GM12878 (cell line): ENCODE data around the gene ADRA2C. TPM values are rescaled to one million over a fixed set of nuclear protein-coding genes. Genes with fewer than 3 reads are reported as not detected.

Experiments
- ATAC-seq: fragments of 200-7000 bp; cut with Tn5 transposase; 3 replicates; pipeline ENCODE4 v1.9.1; 2020; ENCODE audit warnings: mild to moderate bottlenecking, moderate library complexity
- BruUV-seq: library from RNA; stranded (reverse); fragments of 400-500 nt; replicated peaks from 2 replicates; lab custom pipeline; 2021; lab: Mats Ljungman, UMichigan
- CTCF ChIA-PET: fragments of 300-600 bp; sonication (Branson Sonifier 250); formaldehyde crosslinking; extraction: SDS; loops from one replicate; lab custom pipeline; 2021; ENCODE audit warnings: inconsistent platforms; lab: Yijun Ruan, JAX
- POLR2A ChIA-PET: fragments of 350-600 bp; formaldehyde crosslinking; extraction: SDS; loops from one replicate; lab custom pipeline; 2021; ENCODE audit warnings: inconsistent platforms; lab: Charles Lee
- RAD21 ChIA-PET: fragments of 300-600 bp; sonication (Branson Sonifier 250); formaldehyde crosslinking; loops from one replicate; lab custom pipeline; 2023; ENCODE audit warnings: antibody characterized with exemption; ENCODE audit not compliant: unreplicated experiment; lab: Charles Lee
- SMC1A ChIA-PET: fragments of 300-600 bp; sonication (Branson Sonifier 250); formaldehyde crosslinking; loops from one replicate; lab custom pipeline; 2023; ENCODE audit not compliant: unreplicated experiment, uncharacterized antibody; lab: Charles Lee
- DNase-seq: peaks from one replicate; pipeline ENCODE4 v3.0.0-alpha.2; 2011; ENCODE audit warnings: low read depth, low spot score
- FAIRE-seq: peaks from 3 replicates; lab custom pipeline; 2011; peaks lifted over from hg19 to GRCh38; lab: Jason Lieb, UNC
- H2AFZ ChIP-seq: 2 replicates; pipeline ENCODE4 v1.6.0; 2011; ENCODE audit warnings: low read depth, low read length, control low read depth; ENCODE audit not compliant: control insufficient read depth
- H3K27ac ChIP-seq: 2 replicates; pipeline ENCODE4 v1.5.1; 2011; ENCODE audit warnings: control low read depth; ENCODE audit not compliant: control insufficient read depth, insufficient read depth
- H3K27me3 ChIP-seq, 2 experiments: replicated peaks in 1 of 2; 2 replicates each; pipeline versions ENCODE4 v1.6.0 to v1.6.1; 2011; ENCODE audit warnings: low read length in 1 of 2; ENCODE audit not compliant: control insufficient read depth in 2 of 2, insufficient read depth in 2 of 2
- H3K36me3 ChIP-seq, 2 experiments: 2 replicates each; pipeline ENCODE4 v1.5.1; 2011; ENCODE audit warnings: low read length in 1 of 2; ENCODE audit not compliant: control insufficient read depth in 2 of 2, insufficient read depth in 2 of 2
- H3K4me1 ChIP-seq: 2 replicates; pipeline ENCODE4 v1.6.1; 2011; ENCODE audit warnings: mild to moderate bottlenecking, low read length, moderate library complexity, mixed read lengths; ENCODE audit not compliant: control insufficient read depth, insufficient read depth
- H3K4me2 ChIP-seq: 2 replicates; pipeline ENCODE4 v1.6.0; 2011; ENCODE audit warnings: control low read depth; ENCODE audit not compliant: control insufficient read depth, insufficient read depth
- H3K4me3 ChIP-seq: fragments of 200-600 bp; sonication (generic); 2 replicates; pipeline ENCODE4 v1.5.1; 2016
- H3K79me2 ChIP-seq: 2 replicates; pipeline ENCODE4 v1.6.0; 2011; ENCODE audit warnings: low read length; ENCODE audit not compliant: control insufficient read depth, insufficient read depth
- H3K9ac ChIP-seq: 2 replicates; pipeline ENCODE4 v1.8.0; 2011; ENCODE audit warnings: low read length, control low read depth, mixed read lengths; ENCODE audit not compliant: control insufficient read depth, insufficient read depth
- H3K9me3 ChIP-seq: replicated peaks from 3 replicates; pipeline ENCODE4 v1.5.1; 2011; ENCODE audit warnings: mild to moderate bottlenecking, low read length; ENCODE audit not compliant: control insufficient read depth, insufficient read depth
- H4K20me1 ChIP-seq: 2 replicates; pipeline ENCODE4 v1.6.0; 2011; ENCODE audit not compliant: control insufficient read depth, insufficient read depth
- CTCF ChIP-seq, 3 experiments: IDR thresholded peaks in 2 of 3; conservative IDR thresholded peaks in 1 of 3; 2 replicates each; pipeline ENCODE4 v1.5.1; 2011; ENCODE audit warnings: low read depth in 3 of 3, low read length in 3 of 3, mild to moderate bottlenecking in 3 of 3, control low read depth in 2 of 3, moderate library complexity in 2 of 3, inconsistent platforms in 1 of 3, mixed read lengths in 1 of 3; ENCODE audit not compliant: control insufficient read depth in 2 of 3, insufficient read depth in 1 of 3; ENCODE audit errors: extremely low read depth in 1 of 3
- E2F4 ChIP-seq: IDR thresholded peaks from 2 replicates; pipeline ENCODE4 v1.6.1; 2012; ENCODE audit warnings: low read depth, low read length, improper control_type of control experiment
- ESRRA ChIP-seq: IDR thresholded peaks from 2 replicates; pipeline ENCODE4 v1.6.1; 2012; ENCODE audit warnings: mild to moderate bottlenecking, low read length, improper control_type of control experiment
- HCFC1 ChIP-seq: fragments of 150-350 bp; IDR thresholded peaks from 2 replicates; pipeline ENCODE4 v1.6.1; 2014; ENCODE audit warnings: low read length
- HDAC6 ChIP-seq: fragments of 200-600 bp; sonication (generic); IDR thresholded peaks from one replicate; pipeline ENCODE4 v1.8.0; 2017; ENCODE audit warnings: antibody characterized with exemption; ENCODE audit not compliant: unreplicated experiment
- IKZF2 ChIP-seq, 2 experiments: fragments of 450-650 bp; IDR thresholded peaks; 2 replicates each; pipeline ENCODE4 v1.6.1; 2017; ENCODE audit warnings: mild to moderate bottlenecking in 2 of 2, moderate library complexity in 2 of 2
- MTA3 ChIP-seq: IDR thresholded peaks from 2 replicates; pipeline ENCODE4 v1.6.1; 2012; ENCODE audit warnings: low read length, inconsistent platforms, borderline replicate concordance
- MXI1 ChIP-seq: fragments of 150-350 bp; IDR thresholded peaks from 2 replicates; pipeline ENCODE4 v1.6.1; 2011; ENCODE audit warnings: low read depth, mild to moderate bottlenecking, inconsistent platforms, low read length, improper control_type of control experiment
- RAD21 ChIP-seq: IDR thresholded peaks from 2 replicates; pipeline ENCODE4 v1.6.1; 2011; ENCODE audit warnings: mild to moderate bottlenecking, low read depth, low read length, moderate library complexity; ENCODE audit not compliant: insufficient read depth
- SKIL ChIP-seq: fragments of 450-650 bp; IDR thresholded peaks from 2 replicates; pipeline ENCODE4 v1.6.1; 2017; ENCODE audit warnings: mild to moderate bottlenecking, low read depth, inconsistent platforms; ENCODE audit not compliant: poor library complexity, severe bottlenecking
- WGBS: methylation state at CpG from one replicate; pipeline ENCODE4 v1.1.6; 2016; ENCODE audit warnings: low lambda C conversion rate; ENCODE audit not compliant: insufficient replicate concordance, insufficient coverage; ENCODE audit errors: missing lambda C conversion rate; 5-methylcytosine and 5-hydroxymethylcytosine counted together
- in situ Hi-C: fragments of 300-500 bp; cut with MboI; formaldehyde crosslinking; loops from 9 replicates; pipeline ENCODE4 v1.14.3; 2018; ENCODE audit warnings: mixed read lengths
- intact Hi-C: fragments of 100-400 bp; cut with micrococcal nuclease; formaldehyde crosslinking; loops from one replicate; pipeline ENCODE4 v1.14.2; 2022; ENCODE audit not compliant: unreplicated experiment
- polyA plus RNA-seq, 11 experiments: library from polyadenylated mRNA; depleted of rRNA in 4 of 11; unstranded in 6 of 11; stranded (reverse) in 5 of 11; fragments of >200 nt; fragmentation: Nextera tagmentation in 4 of 11; fragmentation: Illumina TruSeq in 1 of 11; extraction: Ambion mirVana in 4 of 11; extraction: Trizol in 1 of 11; gene quantifications; 1 replicate in 1 of 11; 2 replicates in 10 of 11; pipeline versions ENCODE4 v1.2.1 to v1.2.3, GENCODE V29; 2011 to 2016; ENCODE audit warnings: inconsistent platforms in 2 of 11, missing spikeins in 2 of 11, low read depth in 1 of 11
- total RNA-seq, 4 experiments: library from RNA; depleted of rRNA in 3 of 4; stranded (reverse); fragments of >200 nt in 3 of 4; fragmentation: Illumina TruSeq in 1 of 4; extraction: Trizol in 1 of 4; gene quantifications; 2 replicates each; pipeline versions ENCODE4 v1.2.1 to v1.2.3, GENCODE V29; 2013 to 2021
- TF ChIP-seq, protein P1 (sequence below): IDR thresholded peaks from 2 replicates; pipeline ENCODE4 v1.6.1; 2012; ENCODE audit warnings: improper control_type of control experiment, low read depth, low read length; ENCODE audit not compliant: insufficient replicate concordance
- TF ChIP-seq, protein P2 (sequence below): IDR thresholded peaks from 2 replicates; pipeline ENCODE4 v1.6.1; 2011; ENCODE audit warnings: borderline replicate concordance, low read depth, mild to moderate bottlenecking, moderate library complexity, mixed read lengths, low read length; ENCODE audit not compliant: insufficient read depth; ENCODE audit errors: extremely low read length

Gene ADRA2C
- total and polyA plus RNA-seq, 10 of the 15 experiments (the other 5 are each of a cell fraction or from before 2014, with no cell fraction given): 0.15 TPM; not detected in 9

- SMC1A ChIA-PET: no interaction called here
- ATAC-seq: no peak
- in situ Hi-C loops: no loop called here
- H4K20me1 ChIP-seq: no peaks in the 10 kb centered on the region
- RAD21 ChIA-PET: no interaction called here
- H3K27me3 ChIP-seq: no peaks in the 10 kb centered on the region; a peak in 2 of 4 replicates
- H3K9me3 ChIP-seq: peaks cover 2% of the 10 kb centered on the region; the same call in 2 of the 3 replicates
- H3K4me3 ChIP-seq: no peak overlapping the region
- no TSS peak for BruUV-seq
- H3K4me1 ChIP-seq: no peaks in the 10 kb centered on the region
- no peaks in the 10 kb centered on the region for H3K79me2 ChIP-seq
- H3K36me3 ChIP-seq: no peaks in the 10 kb centered on the region
- DNase-seq: no peak
- POLR2A ChIA-PET: no interaction called here
- no peak for FAIRE-seq
- no peak for TF ChIP-seq RAD21
- TF ChIP-seq CTCF (IDR thresholded peaks at IDR 0.05 in 2 of 3, conservative IDR thresholded peaks at IDR 0.05 in 1 of 3; ENCODE audit: control insufficient read depth in 2 of 3, extremely low read depth in 1 of 3, insufficient read depth in 1 of 3, low read depth in 3 of 3, low read length in 3 of 3): no peak
- TF ChIP-seq SKIL: no peak
- TF ChIP-seq ESRRA: no peak
- no peak for TF ChIP-seq MXI1
- TF ChIP-seq IKZF2 (IDR thresholded peaks at IDR 0.05): no peak
- no peak for TF ChIP-seq HDAC6
- no peak for TF ChIP-seq E2F4
- no peak for TF ChIP-seq HCFC1
- TF ChIP-seq MTA3: no peak
- TF ChIP-seq, protein P1, sequence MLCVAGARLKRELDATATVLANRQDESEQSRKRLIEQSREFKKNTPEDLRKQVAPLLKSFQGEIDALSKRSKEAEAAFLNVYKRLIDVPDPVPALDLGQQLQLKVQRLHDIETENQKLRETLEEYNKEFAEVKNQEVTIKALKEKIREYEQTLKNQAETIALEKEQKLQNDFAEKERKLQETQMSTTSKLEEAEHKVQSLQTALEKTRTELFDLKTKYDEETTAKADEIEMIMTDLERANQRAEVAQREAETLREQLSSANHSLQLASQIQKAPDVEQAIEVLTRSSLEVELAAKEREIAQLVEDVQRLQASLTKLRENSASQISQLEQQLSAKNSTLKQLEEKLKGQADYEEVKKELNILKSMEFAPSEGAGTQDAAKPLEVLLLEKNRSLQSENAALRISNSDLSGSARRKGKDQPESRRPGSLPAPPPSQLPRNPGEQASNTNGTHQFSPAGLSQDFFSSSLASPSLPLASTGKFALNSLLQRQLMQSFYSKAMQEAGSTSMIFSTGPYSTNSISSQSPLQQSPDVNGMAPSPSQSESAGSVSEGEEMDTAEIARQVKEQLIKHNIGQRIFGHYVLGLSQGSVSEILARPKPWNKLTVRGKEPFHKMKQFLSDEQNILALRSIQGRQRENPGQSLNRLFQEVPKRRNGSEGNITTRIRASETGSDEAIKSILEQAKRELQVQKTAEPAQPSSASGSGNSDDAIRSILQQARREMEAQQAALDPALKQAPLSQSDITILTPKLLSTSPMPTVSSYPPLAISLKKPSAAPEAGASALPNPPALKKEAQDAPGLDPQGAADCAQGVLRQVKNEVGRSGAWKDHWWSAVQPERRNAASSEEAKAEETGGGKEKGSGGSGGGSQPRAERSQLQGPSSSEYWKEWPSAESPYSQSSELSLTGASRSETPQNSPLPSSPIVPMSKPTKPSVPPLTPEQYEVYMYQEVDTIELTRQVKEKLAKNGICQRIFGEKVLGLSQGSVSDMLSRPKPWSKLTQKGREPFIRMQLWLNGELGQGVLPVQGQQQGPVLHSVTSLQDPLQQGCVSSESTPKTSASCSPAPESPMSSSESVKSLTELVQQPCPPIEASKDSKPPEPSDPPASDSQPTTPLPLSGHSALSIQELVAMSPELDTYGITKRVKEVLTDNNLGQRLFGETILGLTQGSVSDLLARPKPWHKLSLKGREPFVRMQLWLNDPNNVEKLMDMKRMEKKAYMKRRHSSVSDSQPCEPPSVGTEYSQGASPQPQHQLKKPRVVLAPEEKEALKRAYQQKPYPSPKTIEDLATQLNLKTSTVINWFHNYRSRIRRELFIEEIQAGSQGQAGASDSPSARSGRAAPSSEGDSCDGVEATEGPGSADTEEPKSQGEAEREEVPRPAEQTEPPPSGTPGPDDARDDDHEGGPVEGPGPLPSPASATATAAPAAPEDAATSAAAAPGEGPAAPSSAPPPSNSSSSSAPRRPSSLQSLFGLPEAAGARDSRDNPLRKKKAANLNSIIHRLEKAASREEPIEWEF: no peak
- TF ChIP-seq, protein P2, sequence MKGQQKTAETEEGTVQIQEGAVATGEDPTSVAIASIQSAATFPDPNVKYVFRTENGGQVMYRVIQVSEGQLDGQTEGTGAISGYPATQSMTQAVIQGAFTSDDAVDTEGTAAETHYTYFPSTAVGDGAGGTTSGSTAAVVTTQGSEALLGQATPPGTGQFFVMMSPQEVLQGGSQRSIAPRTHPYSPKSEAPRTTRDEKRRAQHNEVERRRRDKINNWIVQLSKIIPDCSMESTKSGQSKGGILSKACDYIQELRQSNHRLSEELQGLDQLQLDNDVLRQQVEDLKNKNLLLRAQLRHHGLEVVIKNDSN: no peak
- TF ChIP-seq, all 136 proteins: peak for 0
- no peak overlapping the region for H3K9ac ChIP-seq
- no peak overlapping the region for H2AFZ ChIP-seq
- no peak overlapping the region for H3K27ac ChIP-seq
- CTCF ChIA-PET: no interaction called here
- H3K4me2 ChIP-seq: no peak overlapping the region
- WGBS: 3% methylated on average over 3 of the region's 3 CpGs
- intact Hi-C loops: no loop called here
Observed at GRCh38 chr4:3742610-3743009, 23.6 kb upstream of the ADRA2C start.
